Measurements from ENCODE around the gene ALAS1.

GRCh38 chr3:52233108-52233591 is 35.2 kb downstream of the ALAS1 start:
- no peak for TF ChIP-seq EZH2 (IDR thresholded peaks at IDR 0.05; ENCODE audit: borderline replicate concordance, low read depth, low read length, severe bottlenecking)
- TF ChIP-seq, protein P1, sequence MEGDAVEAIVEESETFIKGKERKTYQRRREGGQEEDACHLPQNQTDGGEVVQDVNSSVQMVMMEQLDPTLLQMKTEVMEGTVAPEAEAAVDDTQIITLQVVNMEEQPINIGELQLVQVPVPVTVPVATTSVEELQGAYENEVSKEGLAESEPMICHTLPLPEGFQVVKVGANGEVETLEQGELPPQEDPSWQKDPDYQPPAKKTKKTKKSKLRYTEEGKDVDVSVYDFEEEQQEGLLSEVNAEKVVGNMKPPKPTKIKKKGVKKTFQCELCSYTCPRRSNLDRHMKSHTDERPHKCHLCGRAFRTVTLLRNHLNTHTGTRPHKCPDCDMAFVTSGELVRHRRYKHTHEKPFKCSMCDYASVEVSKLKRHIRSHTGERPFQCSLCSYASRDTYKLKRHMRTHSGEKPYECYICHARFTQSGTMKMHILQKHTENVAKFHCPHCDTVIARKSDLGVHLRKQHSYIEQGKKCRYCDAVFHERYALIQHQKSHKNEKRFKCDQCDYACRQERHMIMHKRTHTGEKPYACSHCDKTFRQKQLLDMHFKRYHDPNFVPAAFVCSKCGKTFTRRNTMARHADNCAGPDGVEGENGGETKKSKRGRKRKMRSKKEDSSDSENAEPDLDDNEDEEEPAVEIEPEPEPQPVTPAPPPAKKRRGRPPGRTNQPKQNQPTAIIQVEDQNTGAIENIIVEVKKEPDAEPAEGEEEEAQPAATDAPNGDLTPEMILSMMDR (IDR thresholded peaks at IDR 0.05; ENCODE audit: extremely low read depth in 1 of 2, insufficient read depth in 1 of 2, low read depth in 1 of 2, low read length in 2 of 2): no peak
- no peak for TF ChIP-seq MAX (IDR thresholded peaks at IDR 0.05; ENCODE audit: insufficient read depth, insufficient read length)
- no peak for TF ChIP-seq POLR2AphosphoS5 (IDR thresholded peaks at IDR 0.05; ENCODE audit: insufficient read depth, low read depth, low read length)
- TF ChIP-seq FOS (IDR thresholded peaks at IDR 0.05; ENCODE audit: borderline replicate concordance, insufficient read depth, low read length): no peak
- TF ChIP-seq POLR2A (IDR thresholded peaks at IDR 0.05; ENCODE audit: low read depth, low read length): no peak
- no peak for TF ChIP-seq MYC (IDR thresholded peaks at IDR 0.05; ENCODE audit: low read depth, low read length)
- no peak for TF ChIP-seq JUN (IDR thresholded peaks at IDR 0.05; ENCODE audit: borderline replicate concordance, insufficient read depth, insufficient read length, low read depth)
- TF ChIP-seq GATA2 (IDR thresholded peaks at IDR 0.05; ENCODE audit: insufficient read depth, insufficient read length, low read depth, low read length): no peak
